ENCODE data around the gene TTC34.

TTC34 gene

GRCh38 chr1:2637442-2638145 is 163.9 kb downstream of the TTC34 start:
- Histone ChIP-seq H3K36me3 (ENCODE audit: control insufficient read depth, insufficient read depth, low read length) (no peaks in the 10 kb centered on the region), H3K9ac (no peak overlapping the region), H3K27ac (no peak overlapping the region), H3K4me1 (no peaks in the 10 kb centered on the region), H3K79me2 (no peaks in the 10 kb centered on the region), H3K4me3 (ENCODE audit: low read depth, low read length) (no peak overlapping the region), H2AFZ (no peak overlapping the region), H3K4me2 (ENCODE audit: low read length) (no peak overlapping the region), H3K9me3 (ENCODE audit: control insufficient read depth, low read length) (no peaks in the 10 kb centered on the region), H3K27me3 (ENCODE audit: control insufficient read depth, insufficient read depth, low read length) (no peaks in the 10 kb centered on the region)
- no peak for TF ChIP-seq CTCF (IDR thresholded peaks at IDR 0.05)

- no peak for TF ChIP-seq CTCF (IDR thresholded peaks at IDR 0.05)
- no peaks in the 10 kb centered on the region for H3K9me3 ChIP-seq (ENCODE audit: control insufficient read depth, low read length)
- H2AFZ ChIP-seq = no peak overlapping the region
- H3K9ac ChIP-seq = no peak overlapping the region
- H3K4me2 ChIP-seq (ENCODE audit: low read length) = no peak overlapping the region
- H3K27me3 ChIP-seq (ENCODE audit: control insufficient read depth, insufficient read depth, low read length) = no peaks in the 10 kb centered on the region
- H3K27ac ChIP-seq = no peak overlapping the region
- H3K4me3 ChIP-seq (ENCODE audit: low read depth, low read length) = no peak overlapping the region
- H3K36me3 ChIP-seq (ENCODE audit: control insufficient read depth, insufficient read depth, low read length) = no peaks in the 10 kb centered on the region
- H3K79me2 ChIP-seq = no peaks in the 10 kb centered on the region
- no peaks in the 10 kb centered on the region for H3K4me1 ChIP-seq
Observed at GRCh38 chr1:2636733-2637132, 164.8 kb downstream of the TTC34 start.

GRCh38 chr1:2635361-2636010 is 166.0 kb downstream of the TTC34 start:
- no peak overlapping the region for H3K9ac ChIP-seq
- no peak overlapping the region for H3K4me3 ChIP-seq (ENCODE audit: low read depth, low read length)
- no peaks in the 10 kb centered on the region for H3K36me3 ChIP-seq (ENCODE audit: control insufficient read depth, insufficient read depth, low read length)
- H3K9me3 ChIP-seq (ENCODE audit: control insufficient read depth, low read length) = no peaks in the 10 kb centered on the region
- no peaks in the 10 kb centered on the region for H3K79me2 ChIP-seq
- no peak overlapping the region for H3K27ac ChIP-seq
- H3K4me2 ChIP-seq (ENCODE audit: low read length) = no peak overlapping the region
- TF ChIP-seq CTCF (IDR thresholded peaks at IDR 0.05) = no peak
- H2AFZ ChIP-seq = no peak overlapping the region
- no peaks in the 10 kb centered on the region for H3K27me3 ChIP-seq (ENCODE audit: control insufficient read depth, insufficient read depth, low read length)
- no peaks in the 10 kb centered on the region for H3K4me1 ChIP-seq

DNA sequence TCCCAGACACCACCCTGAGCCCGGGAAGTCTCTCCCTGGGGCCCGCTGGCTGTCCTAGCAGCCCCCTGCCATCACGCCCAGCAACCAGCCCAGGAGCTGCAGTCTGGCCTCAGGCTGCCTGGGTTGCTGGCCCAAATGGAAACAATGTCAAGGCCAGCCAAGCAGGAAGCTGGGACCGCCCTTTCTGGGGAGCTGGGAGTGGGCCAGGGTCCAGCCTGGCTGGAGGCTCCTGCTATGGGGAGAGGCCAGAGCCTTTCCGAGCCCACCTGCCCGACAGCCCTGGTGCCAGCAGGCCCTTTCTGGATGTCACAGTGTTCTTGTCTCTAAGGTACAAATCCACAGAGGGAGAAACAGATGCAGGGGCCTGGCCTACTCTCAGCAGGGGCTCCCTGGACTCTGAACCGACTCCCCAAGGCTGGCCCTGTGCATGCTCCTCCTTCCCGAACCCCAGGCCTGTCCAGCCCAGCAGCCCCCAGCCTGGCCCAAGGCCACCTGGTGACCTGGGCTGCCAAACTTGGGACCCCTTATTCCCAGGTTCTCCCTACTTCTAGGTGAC is 167.5 kb downstream of the TTC34 start:
- Histone ChIP-seq H3K4me2 (ENCODE audit: low read length) (no peak overlapping the region), H3K36me3 (ENCODE audit: control insufficient read depth, insufficient read depth, low read length) (no peaks in the 10 kb centered on the region), H3K4me3 (ENCODE audit: low read depth, low read length) (no peak overlapping the region), H2AFZ (no peak overlapping the region), H3K9me3 (ENCODE audit: control insufficient read depth, low read length) (no peaks in the 10 kb centered on the region), H3K9ac (no peak overlapping the region), H3K27ac (no peak overlapping the region), H3K4me1 (no peaks in the 10 kb centered on the region), H3K79me2 (no peaks in the 10 kb centered on the region), H3K27me3 (ENCODE audit: control insufficient read depth, insufficient read depth, low read length) (no peaks in the 10 kb centered on the region)
- no peak for TF ChIP-seq CTCF (IDR thresholded peaks at IDR 0.05)

Measured in parathyroid adenoma (tissue), 2 donors.